GM23248 (cell line): ENCODE measurements around the gene LDLRAD4.

Experiments
- EZH2 ChIP-seq: fragments of 200-600 bp; sonication (generic); IDR thresholded peaks from 2 replicates; pipeline ENCODE4 v1.6.1; 2018; ENCODE audit warnings: antibody characterized with exemption, mild to moderate bottlenecking; ENCODE audit not compliant: insufficient read depth, poor library complexity, severe bottlenecking
- EZH2phosphoT487 ChIP-seq: fragments of 200-600 bp; sonication (generic); IDR thresholded peaks from 2 replicates; pipeline ENCODE4 v1.6.1; 2018; ENCODE audit warnings: antibody characterized with exemption, moderate library complexity, mild to moderate bottlenecking, low read depth; ENCODE audit not compliant: insufficient read depth

DNA sequence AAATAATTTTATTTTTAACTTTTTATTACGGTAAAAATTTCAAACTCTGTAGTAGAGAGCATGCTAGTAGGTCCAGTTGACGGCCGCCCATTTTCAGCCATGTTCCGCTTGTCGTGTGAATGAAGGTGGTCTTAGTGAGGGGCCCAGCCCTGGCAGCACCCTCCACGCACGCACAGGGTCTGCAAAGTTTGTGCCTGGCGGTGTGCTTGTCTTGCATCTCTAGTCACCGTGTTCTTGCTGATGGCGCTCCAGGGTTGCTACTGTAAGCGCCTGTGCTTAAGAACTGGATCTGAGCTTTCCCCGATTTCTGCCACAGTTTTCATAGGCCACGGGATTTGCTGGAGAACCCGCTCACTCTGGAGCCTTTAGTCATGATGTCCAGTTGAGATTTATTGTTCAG is 28.9 kb downstream of the LDLRAD4 start:
- TF ChIP-seq EZH2phosphoT487: no peak
- no peak for TF ChIP-seq EZH2
